CD4-positive, alpha-beta T cell treated with Interleukin-1 beta for 1 hour (primary cell): Measurements from ENCODE around the gene IGF1R.

Experiments used
- DNase-seq, 2 donors: peaks; one replicate each; pipeline ENCODE4 v3.0.0-alpha.2; 2020 to 2022

The IGF1R gene

GRCh38 chr15:98896802-98897732 lies 248.7 kb downstream of the IGF1R start:
- DNase-seq = no peak

- no peak for DNase-seq
Observed at GRCh38 chr15:98898122-98898521, 249.8 kb downstream of the IGF1R start.

- peak in 1 of 2 donors; percentile 31 for DNase-seq
Observed at GRCh38 chr15:98899272-98900021, 251.1 kb downstream of the IGF1R start.

GRCh38 chr15:98900356-98900755 lies 252.0 kb downstream of the IGF1R start:
- DNase-seq = no peak

GRCh38 chr15:98901434-98902072 lies 253.2 kb downstream of the IGF1R start:
- no peak for DNase-seq

- DNase-seq = no peak
Observed at GRCh38 chr15:98902931-98903330, 254.6 kb downstream of the IGF1R start.

- no peak for DNase-seq
Observed at GRCh38 chr15:98903377-98904018, 255.2 kb downstream of the IGF1R start.

- no peak for DNase-seq
Observed at GRCh38 chr15:98904544-98904943, 256.2 kb downstream of the IGF1R start.

GRCh38 chr15:98905963-98906711 lies 257.8 kb downstream of the IGF1R start:
- no peak for DNase-seq

- DNase-seq = no peak
Observed at GRCh38 chr15:98906712-98907083, 258.4 kb downstream of the IGF1R start.

- DNase-seq = no peak
Observed at GRCh38 chr15:98907927-98908471, 259.7 kb downstream of the IGF1R start.

GRCh38 chr15:98909968-98910885 lies 261.9 kb downstream of the IGF1R start:
- no peak for DNase-seq

- no peak for DNase-seq
Observed at GRCh38 chr15:98914626-98915025, 266.3 kb downstream of the IGF1R start.

- no peak for DNase-seq
Observed at GRCh38 chr15:98916826-98917225, 268.5 kb downstream of the IGF1R start.

GRCh38 chr15:98917417-98917816 lies 269.1 kb downstream of the IGF1R start:
- DNase-seq = no peak

GRCh38 chr15:98920091-98920880 lies 271.9 kb downstream of the IGF1R start:
- no peak for DNase-seq

GRCh38 chr15:98923171-98923570 lies 274.8 kb downstream of the IGF1R start:
- no peak for DNase-seq

GRCh38 chr15:98923579-98923978 lies 275.2 kb downstream of the IGF1R start:
- DNase-seq = no peak

GRCh38 chr15:98924401-98925049 lies 276.2 kb downstream of the IGF1R start:
- no peak for DNase-seq
